Tibial artery (tissue), 4 donors: ENCODE measurements around the gene CCDC24.

ENCODE experiments used
- DNase-seq, 2 donors: peaks; one replicate each; pipeline ENCODE4 v3.0.0-alpha.2; 2019
- H3K27ac ChIP-seq, 2 donors: fragments of 200-600 bp; sonication (generic) in 1 of 2; 1 replicate in 1 of 2; 2 replicates in 1 of 2; pipeline ENCODE4 v1.5.1; 2018 to 2019; ENCODE audit warnings: mild to moderate bottlenecking in 1 of 2
- H3K27me3 ChIP-seq, 2 donors: fragments of 200-600 bp; sonication (generic) in 1 of 2; one replicate each; pipeline versions ENCODE4 v1.5.1 to v1.6.0; 2016 to 2019
- H3K36me3 ChIP-seq, 3 donors: fragments of 200-600 bp; sonication (generic) in 2 of 3; one replicate each; pipeline ENCODE4 v1.5.1; 2016 to 2019; ENCODE audit warnings: mild to moderate bottlenecking in 2 of 3
- H3K4me1 ChIP-seq, 4 donors: fragments of 200-600 bp; sonication (generic) in 2 of 4; 1 replicate in 3 of 4; 2 replicates in 1 of 4; pipeline ENCODE4 v1.5.1; 2016 to 2019
- H3K4me3 ChIP-seq, 2 donors: fragments of 200-600 bp; sonication (generic) in 1 of 2; 1 replicate in 1 of 2; 2 replicates in 1 of 2; pipeline ENCODE4 v1.5.1; 2018 to 2019; ENCODE audit warnings: mild to moderate bottlenecking in 2 of 2
- H3K9me3 ChIP-seq, 3 donors: fragments of 200-600 bp; sonication (generic) in 1 of 3; one replicate each; pipeline ENCODE4 v1.5.1; 2016 to 2019
- intact Hi-C: fragments of 100-400 bp; cut with DNase I; formaldehyde crosslinking; loops from one replicate; pipeline ENCODE4 v1.15.0; 2023; ENCODE audit warnings: low total_unique reads
- TF ChIP-seq, protein P1 (sequence below), 2 experiments: fragments of 200-600 bp in 1 of 2; fragments of 450-650 bp in 1 of 2; IDR thresholded peaks; one replicate each; pipeline ENCODE4 v1.5.1; 2017 to 2019; ENCODE audit warnings: antibody characterized with exemption in 2 of 2, mild to moderate bottlenecking in 1 of 2, moderate library complexity in 1 of 2

CCDC24 gene

DNA sequence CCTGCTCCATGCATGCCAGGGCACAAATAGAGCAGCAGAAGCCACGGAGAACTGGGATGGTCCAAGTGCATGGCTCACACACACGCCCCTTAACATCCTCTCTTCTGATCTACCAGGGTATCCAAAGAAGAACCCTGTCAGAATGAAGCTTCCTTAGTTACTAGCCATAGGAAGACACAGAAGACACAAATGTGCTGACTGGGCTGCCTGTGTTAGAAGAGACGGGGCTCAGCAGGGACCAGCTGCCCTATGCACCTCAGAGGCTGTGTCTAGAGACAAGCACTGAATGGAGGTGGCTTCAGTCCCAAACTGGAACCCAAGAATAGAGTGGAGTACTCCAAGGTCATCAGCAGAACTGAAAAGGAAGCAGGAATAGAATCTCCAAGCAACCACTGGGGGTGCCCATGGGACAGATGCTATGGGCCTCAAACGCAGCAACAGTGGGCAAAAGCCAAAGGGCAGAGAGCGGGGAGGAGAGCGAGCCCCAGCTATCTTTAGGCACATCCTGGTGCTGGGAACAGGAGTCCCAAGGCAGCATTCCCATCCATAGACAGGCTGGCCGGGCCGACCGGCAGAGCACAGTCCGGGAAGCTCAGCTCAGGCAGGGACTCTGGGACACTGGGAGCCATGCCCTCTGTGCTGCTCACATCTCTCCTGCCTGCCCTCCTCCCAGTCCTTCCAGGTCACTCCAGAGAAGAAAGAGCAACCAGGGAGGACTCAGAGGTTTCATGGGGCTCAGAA, 30.4 kb downstream of the CCDC24 start:
- H3K4me1 ChIP-seq: no peaks in the 10 kb centered on the region
- DNase-seq: no peak
- intact Hi-C loops: no loop called here
- no peaks in the 10 kb centered on the region for H3K27me3 ChIP-seq
- H3K36me3 ChIP-seq: peaks cover 0 to 6% (median 5%) of the 10 kb centered on the region in 3 donors
- TF ChIP-seq, protein P1, sequence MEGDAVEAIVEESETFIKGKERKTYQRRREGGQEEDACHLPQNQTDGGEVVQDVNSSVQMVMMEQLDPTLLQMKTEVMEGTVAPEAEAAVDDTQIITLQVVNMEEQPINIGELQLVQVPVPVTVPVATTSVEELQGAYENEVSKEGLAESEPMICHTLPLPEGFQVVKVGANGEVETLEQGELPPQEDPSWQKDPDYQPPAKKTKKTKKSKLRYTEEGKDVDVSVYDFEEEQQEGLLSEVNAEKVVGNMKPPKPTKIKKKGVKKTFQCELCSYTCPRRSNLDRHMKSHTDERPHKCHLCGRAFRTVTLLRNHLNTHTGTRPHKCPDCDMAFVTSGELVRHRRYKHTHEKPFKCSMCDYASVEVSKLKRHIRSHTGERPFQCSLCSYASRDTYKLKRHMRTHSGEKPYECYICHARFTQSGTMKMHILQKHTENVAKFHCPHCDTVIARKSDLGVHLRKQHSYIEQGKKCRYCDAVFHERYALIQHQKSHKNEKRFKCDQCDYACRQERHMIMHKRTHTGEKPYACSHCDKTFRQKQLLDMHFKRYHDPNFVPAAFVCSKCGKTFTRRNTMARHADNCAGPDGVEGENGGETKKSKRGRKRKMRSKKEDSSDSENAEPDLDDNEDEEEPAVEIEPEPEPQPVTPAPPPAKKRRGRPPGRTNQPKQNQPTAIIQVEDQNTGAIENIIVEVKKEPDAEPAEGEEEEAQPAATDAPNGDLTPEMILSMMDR (IDR thresholded peaks at IDR 0.05): no peak
- no peak overlapping the region for H3K4me3 ChIP-seq
- no peaks in the 10 kb centered on the region for H3K9me3 ChIP-seq
- no peak overlapping the region for H3K27ac ChIP-seq

DNA sequence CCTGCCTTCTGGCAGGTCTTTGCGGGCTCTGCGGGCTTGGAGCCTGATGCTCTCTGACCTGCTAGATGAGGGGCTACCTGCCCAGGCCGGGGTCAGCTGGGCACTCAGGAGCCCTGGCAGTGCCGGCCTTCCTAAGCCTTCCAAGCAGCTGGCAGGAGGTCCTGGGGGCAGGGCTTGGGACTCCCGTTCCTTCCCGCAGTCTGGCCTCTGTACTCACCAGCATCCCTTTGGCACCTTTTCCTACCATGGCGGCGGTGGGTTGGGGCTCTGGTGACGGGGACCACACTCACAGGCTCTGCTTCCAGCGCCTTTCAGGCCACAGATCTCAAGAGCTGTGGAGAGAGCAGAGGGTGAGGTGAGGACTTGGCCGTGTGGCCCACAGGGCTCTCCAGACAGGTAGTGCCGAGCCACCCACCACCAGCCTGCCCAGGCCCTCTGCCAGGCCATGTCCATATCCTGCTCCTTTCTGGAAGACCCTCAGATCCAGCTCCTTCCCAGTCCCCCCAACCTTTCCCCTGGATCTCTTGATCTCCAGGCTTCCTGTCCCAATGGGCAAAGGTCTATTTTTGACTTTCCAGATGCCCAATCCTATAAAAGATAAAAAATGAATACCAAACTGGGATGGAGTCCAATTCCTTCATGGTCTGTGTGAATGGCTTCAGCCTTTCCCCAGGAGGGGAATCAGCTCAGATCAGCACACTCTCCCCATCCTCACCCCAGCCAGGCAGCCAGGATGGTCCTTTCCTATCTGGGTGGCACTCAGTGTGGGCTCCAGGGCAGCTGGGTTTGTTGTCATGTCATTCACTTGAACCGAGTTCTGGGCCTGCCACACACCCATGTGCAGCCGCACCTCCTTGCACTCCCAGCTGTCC, 32.9 kb downstream of the CCDC24 start:
- TF ChIP-seq, protein P1 (IDR thresholded peaks at IDR 0.05): no peak
- intact Hi-C loops: no loop called here

DNA sequence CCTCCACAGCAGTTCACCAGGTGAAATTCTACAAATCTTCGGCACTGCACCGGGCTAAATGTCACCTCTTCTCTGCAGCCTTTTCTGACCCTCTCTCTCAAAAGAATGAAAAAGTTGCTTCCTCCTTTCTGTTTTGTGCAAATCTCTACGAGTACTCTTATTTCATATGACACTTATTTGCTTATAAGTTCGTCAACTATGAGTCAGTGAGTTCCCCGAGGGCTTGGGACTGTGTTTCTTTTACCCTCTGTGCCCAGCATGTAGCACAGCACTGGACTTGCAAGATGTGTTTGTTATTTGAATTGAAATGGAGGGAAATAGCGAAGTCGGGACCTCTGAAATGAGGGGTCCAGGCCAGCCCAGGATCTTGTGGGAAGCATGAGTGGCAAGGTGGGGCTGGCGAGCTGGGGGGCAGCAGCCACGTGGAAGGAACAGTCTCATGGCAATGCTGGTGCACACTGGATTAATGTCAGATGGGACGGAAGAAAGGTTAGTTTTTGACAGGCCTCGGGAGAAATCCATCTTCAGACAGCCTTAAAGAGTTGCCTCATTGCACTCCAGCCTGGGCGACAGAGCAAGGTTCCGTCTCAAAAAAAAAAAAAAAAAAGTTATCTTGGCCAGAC, 33.6 kb downstream of the CCDC24 start:
- intact Hi-C loops: no loop called here
- H3K36me3 ChIP-seq: peaks cover 0 to 6% (median 5%) of the 10 kb centered on the region in 3 donors
- TF ChIP-seq, protein P1 (IDR thresholded peaks at IDR 0.05): no peak
- no peaks in the 10 kb centered on the region for H3K9me3 ChIP-seq
- H3K27me3 ChIP-seq: no peaks in the 10 kb centered on the region
- H3K4me3 ChIP-seq: no peak overlapping the region
- no peak for DNase-seq
- no peak overlapping the region for H3K27ac ChIP-seq
- H3K4me1 ChIP-seq: peaks cover 0 to 10% (median 4%) of the 10 kb centered on the region in 4 donors

More for the DNA sequence above, 32.9 kb downstream of the CCDC24 start:
- H3K9me3 ChIP-seq: no peaks in the 10 kb centered on the region
- peaks cover 0 to 6% (median 5%) of the 10 kb centered on the region in 3 donors for H3K36me3 ChIP-seq
- H3K4me1 ChIP-seq: peaks cover 0 to 5% (median 2%) of the 10 kb centered on the region in 4 donors
- H3K27ac ChIP-seq: no peak overlapping the region
- H3K27me3 ChIP-seq: no peaks in the 10 kb centered on the region
- no peak for DNase-seq
- no peak overlapping the region for H3K4me3 ChIP-seq

DNA sequence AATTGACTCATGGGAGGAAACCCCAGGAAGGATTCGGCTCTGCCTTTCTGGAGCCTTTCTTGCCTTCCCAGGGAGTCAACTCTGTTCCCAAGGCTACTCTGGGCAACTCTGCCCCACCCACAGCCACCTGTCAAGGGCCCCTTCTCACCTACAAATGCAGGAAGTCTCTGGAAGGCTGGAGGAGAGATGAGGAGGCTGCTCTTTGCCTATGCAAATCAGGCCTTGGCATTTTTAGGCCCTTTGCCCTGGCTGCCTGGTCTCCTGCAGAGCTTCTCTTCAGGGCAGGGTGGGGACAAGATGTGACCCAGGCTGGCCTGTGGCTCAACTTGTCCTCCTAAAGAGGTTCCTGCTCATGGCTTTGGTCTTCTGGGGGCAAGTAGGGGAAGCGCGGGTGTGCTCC, 34.4 kb downstream of the CCDC24 start:
- Histone ChIP-seq H3K27me3 (no peaks in the 10 kb centered on the region), H3K36me3 (peaks cover 0 to 6% (median 5%) of the 10 kb centered on the region in 3 donors), H3K27ac (no peak overlapping the region), H3K9me3 (no peaks in the 10 kb centered on the region), H3K4me1 (peaks cover 0 to 10% (median 4%) of the 10 kb centered on the region in 4 donors), H3K4me3 (no peak overlapping the region)
- intact Hi-C loops: no loop called here
- no peak for DNase-seq
- TF ChIP-seq, protein P1 (IDR thresholded peaks at IDR 0.05): no peak

DNA sequence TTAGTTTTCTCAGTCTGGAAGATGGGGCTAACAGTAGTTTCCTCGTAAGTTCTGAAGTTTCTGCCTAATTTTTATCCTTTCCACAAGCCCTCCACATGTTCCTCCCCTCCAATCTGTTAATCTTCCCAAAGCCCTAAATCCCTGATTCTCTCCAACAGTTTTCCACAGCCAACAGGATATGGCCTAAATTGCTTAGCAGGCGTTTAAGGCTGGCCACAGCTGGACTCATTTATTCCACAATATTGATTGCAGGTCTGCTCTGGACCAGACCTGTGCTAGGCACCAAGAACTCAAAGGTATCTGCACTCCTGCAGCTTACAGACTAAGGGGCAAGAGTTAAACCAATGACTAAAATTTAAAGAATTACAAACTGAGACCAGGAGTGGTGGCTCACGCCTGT, 35.9 kb downstream of the CCDC24 start:
- Histone ChIP-seq H3K36me3 (peaks cover 0 to 6% (median 5%) of the 10 kb centered on the region in 3 donors), H3K27ac (no peak overlapping the region), H3K4me1 (peaks cover 0 to 24% (median 11%) of the 10 kb centered on the region in 4 donors), H3K4me3 (no peak overlapping the region), H3K9me3 (no peaks in the 10 kb centered on the region), H3K27me3 (no peaks in the 10 kb centered on the region)
- no peak for DNase-seq
- TF ChIP-seq, protein P1 (IDR thresholded peaks at IDR 0.05): no peak
- intact Hi-C loops: no loop called here
